Measurements from ENCODE around the gene RALGDS. TPM values are rescaled to one million over a fixed set of nuclear protein-coding genes. Genes with fewer than 3 reads are reported as not detected.
A peak's percentile ranks its signal among the peaks of the same experiment; 100 is the strongest.

The RALGDS gene
- total and polyA plus RNA-seq, 2 of the 4 experiments (the other 2 are of a cell fraction), result 13.1 to 36.9 TPM

DNA sequence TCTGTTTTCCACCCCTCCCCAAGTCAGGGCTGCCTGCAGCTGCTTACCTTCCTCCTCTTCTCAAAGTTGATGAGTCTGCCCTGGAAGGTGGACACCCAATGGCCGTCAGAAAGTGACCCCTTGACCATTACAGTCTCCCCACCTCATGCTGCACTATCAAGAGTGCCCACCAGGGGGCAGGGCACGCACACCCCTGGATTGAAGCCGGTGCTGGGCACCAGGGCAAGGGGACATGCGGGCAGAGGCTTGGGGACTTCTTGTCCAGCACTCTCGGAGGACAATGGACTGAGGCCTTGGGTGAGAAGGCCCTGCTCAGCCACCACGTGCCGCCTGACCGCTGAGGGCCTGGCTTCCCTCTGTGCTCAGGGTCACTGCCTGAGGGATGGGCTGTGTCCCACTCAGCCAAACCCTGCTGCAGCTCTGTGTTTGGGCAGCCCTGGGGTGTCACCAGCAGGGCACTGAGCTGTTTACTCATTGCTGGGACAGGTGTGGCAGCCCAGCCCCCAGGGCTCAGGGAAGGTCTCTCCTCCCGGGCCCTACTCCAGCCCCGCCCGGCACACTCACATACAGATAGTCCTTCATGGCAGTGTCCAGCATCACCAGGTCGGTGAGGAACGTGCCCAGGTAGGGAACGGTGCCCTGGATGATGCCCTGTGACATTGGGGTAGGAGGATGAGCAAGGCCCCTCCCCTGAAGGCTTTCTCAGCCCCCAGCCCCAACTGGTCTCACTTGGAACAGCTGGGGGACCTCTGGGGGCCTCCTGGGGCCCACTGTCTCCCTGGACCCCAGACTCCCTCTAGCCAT, 17.7 kb downstream of the RALGDS start:
- Histone ChIP-seq H2BK5ac (ENCODE audit: low read depth, low read length, poor library complexity, severe bottlenecking) (no peak overlapping the region), H3K27me3 (ENCODE audit: control insufficient read depth, insufficient read depth, low read length) (no peaks in the 10 kb centered on the region), H3K23ac (ENCODE audit: low read depth, low read length) (no peak overlapping the region), H3K79me1 (ENCODE audit: low read depth in 1 of 2, low read length in 2 of 2) (no peaks in the 10 kb centered on the region; a peak in 1 of 4 replicates), H3K4me2 (ENCODE audit: low read depth, low read length) (no peak overlapping the region), H3K9ac (ENCODE audit: low read depth, low read length) (no peak overlapping the region), H2BK120ac (ENCODE audit: low read depth, low read length) (no peak overlapping the region), H2AK5ac (ENCODE audit: low read depth, low read length) (peak overlapping the region; percentile 61; the same call in 1 of the 2 replicates), H3K56ac (ENCODE audit: extremely low read depth, insufficient read depth, low read length) (no peak overlapping the region), H3K27ac (ENCODE audit: insufficient read depth, low read length) (no peak overlapping the region), H3K4me3 (ENCODE audit: insufficient read depth, low read depth, low read length) (no peak overlapping the region), H3K9me1 (ENCODE audit: insufficient read depth, low read length) (no peaks in the 10 kb centered on the region), H2BK20ac (ENCODE audit: low read depth, low read length) (no peak overlapping the region), H2AFZ (replicated peaks; ENCODE audit: low read length, poor library complexity) (peak overlapping the region; percentile 69), H2BK15ac (ENCODE audit: low read depth, low read length) (no peak overlapping the region), H3K18ac (ENCODE audit: low read depth, low read length) (no peak overlapping the region), H3K14ac (replicated peaks; ENCODE audit: low read depth, low read length) (no peak overlapping the region), H3K9me3 (ENCODE audit: control insufficient read depth, insufficient read depth, low read length) (no peaks in the 10 kb centered on the region), H3K4me1 (ENCODE audit: control insufficient read depth, insufficient read depth, low read length) (no peaks in the 10 kb centered on the region), H2AK9ac (replicated peaks; ENCODE audit: low read depth, low read length, poor library complexity) (peak overlapping the region; percentile 94), H4K91ac (ENCODE audit: insufficient read depth, low read depth, low read length) (no peak overlapping the region), H4K8ac (ENCODE audit: low read depth in 2 of 2, low read length in 2 of 2) (no peak overlapping the region), H3K4ac (ENCODE audit: low read depth, low read length) (no peak overlapping the region), H4K5ac (ENCODE audit: low read depth, low read length) (no peak overlapping the region), H4K20me1 (ENCODE audit: insufficient read depth, low read length) (peaks cover 7% of the 10 kb centered on the region; the same call in 1 of the 2 replicates), H3K36me3 (ENCODE audit: control insufficient read depth, insufficient read depth, low read length) (peaks cover 72% of the 10 kb centered on the region)
- ChIA-PET POLR2A (ENCODE audit: unreplicated experiment) (no interaction called here), CTCF (interaction anchor here (0.6 to 1.1 kb wide), 3 partner anchors 10 to 44 kb away, joined by 3 read pairs; no protein-coding TSS in a partner anchor)
- intact Hi-C loops (cut with micrococcal nuclease) (loop anchor here (1.0 to 2.0 kb wide), 2 partner anchors 41 to 77 kb away; no protein-coding TSS in a partner anchor), dilution Hi-C loops (cut with HindIII; ENCODE audit: low sequenced_read_pairs, unreplicated experiment) (no loop called here), in situ Hi-C loops (cut with MboI; ENCODE audit: low sequenced_read_pairs) (no loop called here)
- ATAC-seq (ENCODE audit: low read depth) (peak; percentile 95), DNase-seq (peak; percentile 19)
- 33% methylated on average over 7 of the region's 14 CpGs; no CpG with 5 or more reads in 1 of the 2 experiments for WGBS, 2 experiments (ENCODE audit: extremely low coverage in 2 of 2, insufficient read length in 1 of 2)
- no TSS peak for BruUV-seq (replicated peaks)
- TF ChIP-seq NFE2L2 (IDR thresholded peaks at IDR 0.05; ENCODE audit: low read depth, low read length), result no peak
- TF ChIP-seq RAD21 (IDR thresholded peaks at IDR 0.05; ENCODE audit: low read length), result peak; percentile 94
- peak; percentile 94 for TF ChIP-seq SMC3 (IDR thresholded peaks at IDR 0.05; ENCODE audit: low read depth, low read length)
- TF ChIP-seq, protein P1, sequence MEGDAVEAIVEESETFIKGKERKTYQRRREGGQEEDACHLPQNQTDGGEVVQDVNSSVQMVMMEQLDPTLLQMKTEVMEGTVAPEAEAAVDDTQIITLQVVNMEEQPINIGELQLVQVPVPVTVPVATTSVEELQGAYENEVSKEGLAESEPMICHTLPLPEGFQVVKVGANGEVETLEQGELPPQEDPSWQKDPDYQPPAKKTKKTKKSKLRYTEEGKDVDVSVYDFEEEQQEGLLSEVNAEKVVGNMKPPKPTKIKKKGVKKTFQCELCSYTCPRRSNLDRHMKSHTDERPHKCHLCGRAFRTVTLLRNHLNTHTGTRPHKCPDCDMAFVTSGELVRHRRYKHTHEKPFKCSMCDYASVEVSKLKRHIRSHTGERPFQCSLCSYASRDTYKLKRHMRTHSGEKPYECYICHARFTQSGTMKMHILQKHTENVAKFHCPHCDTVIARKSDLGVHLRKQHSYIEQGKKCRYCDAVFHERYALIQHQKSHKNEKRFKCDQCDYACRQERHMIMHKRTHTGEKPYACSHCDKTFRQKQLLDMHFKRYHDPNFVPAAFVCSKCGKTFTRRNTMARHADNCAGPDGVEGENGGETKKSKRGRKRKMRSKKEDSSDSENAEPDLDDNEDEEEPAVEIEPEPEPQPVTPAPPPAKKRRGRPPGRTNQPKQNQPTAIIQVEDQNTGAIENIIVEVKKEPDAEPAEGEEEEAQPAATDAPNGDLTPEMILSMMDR (conservative IDR thresholded peaks at IDR 0.05; ENCODE audit: low read depth, low read length), result peak; percentile 88
- peak; percentile 36; the same call in 1 of the 2 replicates for TF ChIP-seq POLR2A (IDR thresholded peaks at IDR 0.05; ENCODE audit: low read depth, low read length)

Data from IMR-90 (cell line).